22Rv1 (cell line): ENCODE data around the gene PRKAG3.

Source experiments
- H3K27ac ChIP-seq: fragments of 450-650 bp; 2 replicates; pipeline ENCODE4 v1.5.1; 2017
- CTCF ChIP-seq: fragments of 450-650 bp; IDR thresholded peaks from 2 replicates; pipeline ENCODE4 v1.5.1; 2017; ENCODE audit warnings: mild to moderate bottlenecking
- ZFX ChIP-seq: fragments of 450-650 bp; IDR thresholded peaks from 2 replicates; pipeline ENCODE4 v1.6.1; 2017; ENCODE audit warnings: antibody characterized with exemption, borderline replicate concordance

PRKAG3 gene

GRCh38 chr2:218877891-218878290 is 46.3 kb upstream of the PRKAG3 start:
- no peak overlapping the region for H3K27ac ChIP-seq

GRCh38 chr2:218877331-218877730 is 45.7 kb upstream of the PRKAG3 start:
- no peak for TF ChIP-seq CTCF
- TF ChIP-seq ZFX: no peak
- H3K27ac ChIP-seq: no peak overlapping the region

More at GRCh38 chr2:218877891-218878290, 46.3 kb upstream of the PRKAG3 start:
- TF ChIP-seq CTCF (no peak), ZFX (no peak)

- TF ChIP-seq ZFX (no peak), CTCF (peak; percentile 95)
- no peak overlapping the region for H3K27ac ChIP-seq
These were observed 45.1 kb upstream of the PRKAG3 start for GRCh38 chr2:218876562-218877219.

GRCh38 chr2:218875692-218876246 is 44.2 kb upstream of the PRKAG3 start:
- TF ChIP-seq CTCF (no peak), ZFX (no peak)
- H3K27ac ChIP-seq: no peak overlapping the region

- no peak for TF ChIP-seq ZFX
- no peak for TF ChIP-seq CTCF
- no peak overlapping the region for H3K27ac ChIP-seq
These were observed 42.0 kb upstream of the PRKAG3 start for GRCh38 chr2:218873359-218874194.

- H3K27ac ChIP-seq: no peak overlapping the region
- TF ChIP-seq CTCF (no peak), ZFX (no peak)
These were observed 41.2 kb upstream of the PRKAG3 start for GRCh38 chr2:218872645-218873358.
